Activated CD4-positive, alpha-beta memory T cell treated with anti-CD3 and anti-CD28 coated beads, Interleukin-2, amount 10 ng/mL, durations not matched to agents 7 days and 5 days (primary cell): Measurements from ENCODE around the gene CHM. TPM values are rescaled to one million over a fixed set of nuclear protein-coding genes. Genes with fewer than 3 reads are reported as not detected.

Source experiments
- CTCF ChIA-PET: fragments of 350-600 bp; sonication (Branson Sonifier 250); formaldehyde crosslinking; loops from one replicate; lab custom pipeline; 2021; ENCODE audit warnings: antibody characterized with exemption, inconsistent platforms; lab: Charles Lee
- POLR2A ChIA-PET: fragments of 350-600 bp; sonication (Branson Sonifier 250); formaldehyde crosslinking; loops from one replicate; lab custom pipeline; 2021; ENCODE audit warnings: antibody characterized with exemption; lab: Charles Lee
- DNase-seq: peaks from one replicate; pipeline ENCODE4 v3.0.0-alpha.2; 2020
- H3K27ac Mint-ChIP-seq: one replicate; pipeline ENCODE4 v1.8.0; 2021; ENCODE audit warnings: mild to moderate bottlenecking, mixed read lengths
- H3K27me3 Mint-ChIP-seq: one replicate; pipeline ENCODE4 v1.8.0; 2021; ENCODE audit warnings: mixed read lengths
- H3K36me3 Mint-ChIP-seq: one replicate; pipeline ENCODE4 v1.8.0; 2021; ENCODE audit warnings: low read depth, mixed read lengths
- H3K4me1 Mint-ChIP-seq: one replicate; pipeline ENCODE4 v1.8.0; 2021; ENCODE audit warnings: mixed read lengths
- H3K4me3 Mint-ChIP-seq: one replicate; pipeline ENCODE4 v1.8.0; 2021; ENCODE audit warnings: mild to moderate bottlenecking, mixed read lengths
- H3K9me3 Mint-ChIP-seq: one replicate; pipeline ENCODE4 v1.8.0; 2021; ENCODE audit warnings: mixed read lengths
- total RNA-seq, 2 experiments: library from RNA; stranded (reverse); gene quantifications; one replicate each; pipeline ENCODE4 v1.2.3, GENCODE V29; 2021

The CHM gene, protein sequence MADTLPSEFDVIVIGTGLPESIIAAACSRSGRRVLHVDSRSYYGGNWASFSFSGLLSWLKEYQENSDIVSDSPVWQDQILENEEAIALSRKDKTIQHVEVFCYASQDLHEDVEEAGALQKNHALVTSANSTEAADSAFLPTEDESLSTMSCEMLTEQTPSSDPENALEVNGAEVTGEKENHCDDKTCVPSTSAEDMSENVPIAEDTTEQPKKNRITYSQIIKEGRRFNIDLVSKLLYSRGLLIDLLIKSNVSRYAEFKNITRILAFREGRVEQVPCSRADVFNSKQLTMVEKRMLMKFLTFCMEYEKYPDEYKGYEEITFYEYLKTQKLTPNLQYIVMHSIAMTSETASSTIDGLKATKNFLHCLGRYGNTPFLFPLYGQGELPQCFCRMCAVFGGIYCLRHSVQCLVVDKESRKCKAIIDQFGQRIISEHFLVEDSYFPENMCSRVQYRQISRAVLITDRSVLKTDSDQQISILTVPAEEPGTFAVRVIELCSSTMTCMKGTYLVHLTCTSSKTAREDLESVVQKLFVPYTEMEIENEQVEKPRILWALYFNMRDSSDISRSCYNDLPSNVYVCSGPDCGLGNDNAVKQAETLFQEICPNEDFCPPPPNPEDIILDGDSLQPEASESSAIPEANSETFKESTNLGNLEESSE
- 10 to 100 TPM; 16.1 to 16.2 TPM for total RNA-seq

DNA sequence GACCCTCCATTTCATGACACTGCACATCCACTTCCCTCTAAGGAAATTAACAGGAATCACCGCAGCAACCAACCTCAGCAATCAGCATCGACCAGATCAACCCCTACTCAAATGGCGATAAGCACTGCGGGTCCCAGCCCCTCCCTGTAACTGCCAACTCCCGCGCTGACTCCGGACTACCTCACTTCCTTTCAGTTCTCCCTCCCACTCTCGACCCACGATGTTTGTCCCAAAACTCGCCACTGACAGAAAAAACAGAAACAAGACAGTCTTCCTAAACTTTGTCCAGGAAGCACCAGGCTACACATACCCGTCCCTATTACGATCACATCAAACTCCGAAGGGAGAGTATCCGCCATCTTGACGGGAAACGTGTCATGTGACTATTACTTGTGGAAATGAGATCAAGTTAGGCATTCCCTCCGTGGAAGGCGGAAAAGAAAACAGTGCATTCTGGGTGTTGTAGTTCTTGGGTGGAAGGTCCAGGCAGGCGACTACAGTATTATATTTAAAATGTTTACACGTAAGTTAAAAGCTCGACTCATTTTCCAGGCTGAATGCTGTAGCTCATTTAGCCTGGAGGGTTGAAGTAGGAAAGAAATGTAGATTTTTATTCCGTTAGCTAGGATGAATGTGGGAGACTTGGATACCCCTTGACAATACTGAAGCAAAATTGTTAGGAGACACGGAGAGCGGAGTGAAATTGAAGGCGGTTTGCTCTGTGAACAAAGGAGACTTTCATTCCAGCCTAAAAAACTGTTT is at the start of gene CHM:
Gene CHM, minus strand, starts transcription at position 385 of the 762 bp plus-strand sequence. Its CDS starts 26 bp downstream, at position 359.
- H3K27ac Mint-ChIP-seq = no peak within 1 kb of the TSS
- H3K36me3 Mint-ChIP-seq = peaks cover 3% of the 10 kb centered on the region
- H3K9me3 Mint-ChIP-seq = no peaks in the 10 kb centered on the region
- H3K4me3 Mint-ChIP-seq = peak within 1 kb of the TSS; percentile 12
- ChIA-PET POLR2A (interaction anchor here (0.6 kb wide), 1 partner anchor 9 kb away, joined by 3 read pairs; no protein-coding TSS in a partner anchor), CTCF (no interaction called here)
- peak; percentile 64 for DNase-seq
- peaks cover 8% of the 10 kb centered on the region for H3K4me1 Mint-ChIP-seq
- H3K27me3 Mint-ChIP-seq = peaks cover 6% of the 10 kb centered on the region

DNA sequence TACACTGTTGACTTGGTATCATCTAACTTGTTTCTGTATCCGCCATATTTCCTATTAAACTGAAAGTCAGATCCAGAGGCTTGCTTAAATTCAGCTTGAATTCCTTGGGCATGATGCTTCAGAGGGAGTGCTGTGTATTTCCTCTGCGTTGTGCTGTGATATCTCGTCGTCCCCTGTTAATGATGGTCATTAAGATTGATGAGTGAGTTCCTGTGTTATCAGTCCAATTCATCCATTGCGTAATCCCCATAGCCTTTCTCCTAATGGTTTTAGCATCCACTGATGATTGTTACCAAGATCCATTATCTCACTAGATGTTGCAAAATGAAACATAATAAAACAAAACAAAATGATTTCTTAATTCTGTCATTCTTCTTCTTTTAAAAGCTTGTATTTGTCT is 31.3 kb upstream of the CHM start:
- no peak for DNase-seq
- Mint-ChIP-seq H3K36me3 (no peaks in the 10 kb centered on the region), H3K4me3 (no peak overlapping the region), H3K27me3 (no peaks in the 10 kb centered on the region), H3K27ac (no peak overlapping the region), H3K9me3 (no peaks in the 10 kb centered on the region), H3K4me1 (no peaks in the 10 kb centered on the region)
- CTCF ChIA-PET = no interaction called here
- POLR2A ChIA-PET = no interaction called here

DNA sequence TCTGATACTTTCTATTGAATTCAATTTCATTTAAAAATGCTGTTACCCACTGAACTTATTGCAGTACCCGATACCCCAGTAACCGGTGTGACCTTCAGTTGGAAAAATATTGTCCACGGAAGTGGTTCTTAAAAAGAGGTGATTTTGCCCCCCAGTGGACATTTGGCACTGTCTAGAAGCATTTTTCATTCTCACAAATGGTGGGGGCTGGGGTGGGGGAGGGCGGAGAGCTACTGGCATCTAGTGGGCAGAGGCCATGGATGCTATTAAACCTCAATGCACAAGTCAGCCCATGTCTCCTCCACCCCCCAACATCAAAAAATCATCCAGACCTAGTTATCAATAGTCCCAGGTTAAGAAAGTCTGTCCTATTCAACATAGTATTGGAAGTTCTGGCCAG is 19.6 kb upstream of the CHM start:
- Mint-ChIP-seq H3K9me3 (no peaks in the 10 kb centered on the region), H3K4me3 (no peak overlapping the region), H3K36me3 (no peaks in the 10 kb centered on the region), H3K27ac (no peak overlapping the region), H3K27me3 (no peaks in the 10 kb centered on the region), H3K4me1 (no peaks in the 10 kb centered on the region)
- no peak for DNase-seq
- ChIA-PET POLR2A (no interaction called here), CTCF (no interaction called here)

DNA sequence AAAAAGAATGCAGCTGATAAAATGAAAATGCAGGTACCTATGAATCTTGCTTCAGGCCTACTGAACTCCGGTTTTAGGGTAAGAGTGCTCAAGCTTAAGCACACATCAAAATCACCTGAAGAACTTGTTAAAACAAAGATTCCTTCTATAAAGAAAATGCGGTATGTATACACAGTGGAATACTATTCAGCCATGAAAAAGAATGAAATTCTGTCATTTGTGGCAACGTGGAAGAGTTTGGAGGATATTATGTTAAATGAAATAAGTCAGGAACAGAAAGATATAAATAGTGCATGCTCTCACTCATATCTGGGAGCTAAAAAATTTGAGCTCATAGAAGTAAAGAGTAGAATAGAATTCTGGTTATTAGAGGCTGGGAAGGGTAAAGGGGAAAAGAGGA is 14.0 kb upstream of the CHM start:
- no peaks in the 10 kb centered on the region for H3K4me1 Mint-ChIP-seq
- H3K36me3 Mint-ChIP-seq = no peaks in the 10 kb centered on the region
- H3K4me3 Mint-ChIP-seq = no peak overlapping the region
- no peaks in the 10 kb centered on the region for H3K9me3 Mint-ChIP-seq
- H3K27ac Mint-ChIP-seq = no peak overlapping the region
- ChIA-PET CTCF (no interaction called here), POLR2A (no interaction called here)
- H3K27me3 Mint-ChIP-seq = no peaks in the 10 kb centered on the region
- DNase-seq = no peak

DNA sequence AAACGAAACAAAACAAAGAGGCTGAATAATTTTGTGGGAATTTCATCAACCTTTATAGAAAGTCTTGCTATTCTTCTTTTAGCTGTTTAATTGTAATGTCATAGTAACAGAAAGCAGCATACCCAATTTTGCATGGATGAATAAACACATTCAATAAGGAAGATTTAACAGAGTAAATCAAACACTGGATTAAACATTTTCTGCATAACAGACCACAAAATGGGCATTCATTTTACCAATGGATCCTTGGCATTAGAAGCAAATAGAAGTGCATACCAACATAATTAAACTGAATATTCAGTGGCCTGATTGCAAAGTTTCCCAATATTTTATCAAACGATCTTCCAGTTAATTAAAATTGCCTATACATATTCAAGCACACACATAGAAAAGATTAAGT is 4.4 kb upstream of the CHM start:
- no peak overlapping the region for H3K27ac Mint-ChIP-seq
- no peak overlapping the region for H3K4me3 Mint-ChIP-seq
- H3K4me1 Mint-ChIP-seq = peaks cover 2% of the 10 kb centered on the region
- no peaks in the 10 kb centered on the region for H3K36me3 Mint-ChIP-seq
- H3K9me3 Mint-ChIP-seq = no peaks in the 10 kb centered on the region
- H3K27me3 Mint-ChIP-seq = peaks cover 6% of the 10 kb centered on the region
- CTCF ChIA-PET = no interaction called here
- DNase-seq = no peak
- POLR2A ChIA-PET = no interaction called here

GRCh38 chrX:86047936-86048280 is 550 bp upstream of the CHM start:
- peaks cover 6% of the 10 kb centered on the region for H3K27me3 Mint-ChIP-seq
- H3K27ac Mint-ChIP-seq = no peak overlapping the region
- peaks cover 3% of the 10 kb centered on the region for H3K36me3 Mint-ChIP-seq
- ChIA-PET CTCF (no interaction called here), POLR2A (interaction anchor here (0.6 kb wide), 1 partner anchor 9 kb away, joined by 3 read pairs; no protein-coding TSS in a partner anchor)
- H3K4me3 Mint-ChIP-seq = no peak overlapping the region
- DNase-seq = no peak
- peaks cover 8% of the 10 kb centered on the region for H3K4me1 Mint-ChIP-seq
- no peaks in the 10 kb centered on the region for H3K9me3 Mint-ChIP-seq

GRCh38 chrX:86044216-86044615 is 3.1 kb downstream of the CHM start:
- Mint-ChIP-seq H3K9me3 (no peaks in the 10 kb centered on the region), H3K4me3 (no peak overlapping the region), H3K4me1 (peaks cover 8% of the 10 kb centered on the region), H3K27ac (no peak overlapping the region), H3K36me3 (peaks cover 8% of the 10 kb centered on the region), H3K27me3 (peaks cover 3% of the 10 kb centered on the region)
- DNase-seq = no peak
- ChIA-PET CTCF (no interaction called here), POLR2A (no interaction called here)

DNA sequence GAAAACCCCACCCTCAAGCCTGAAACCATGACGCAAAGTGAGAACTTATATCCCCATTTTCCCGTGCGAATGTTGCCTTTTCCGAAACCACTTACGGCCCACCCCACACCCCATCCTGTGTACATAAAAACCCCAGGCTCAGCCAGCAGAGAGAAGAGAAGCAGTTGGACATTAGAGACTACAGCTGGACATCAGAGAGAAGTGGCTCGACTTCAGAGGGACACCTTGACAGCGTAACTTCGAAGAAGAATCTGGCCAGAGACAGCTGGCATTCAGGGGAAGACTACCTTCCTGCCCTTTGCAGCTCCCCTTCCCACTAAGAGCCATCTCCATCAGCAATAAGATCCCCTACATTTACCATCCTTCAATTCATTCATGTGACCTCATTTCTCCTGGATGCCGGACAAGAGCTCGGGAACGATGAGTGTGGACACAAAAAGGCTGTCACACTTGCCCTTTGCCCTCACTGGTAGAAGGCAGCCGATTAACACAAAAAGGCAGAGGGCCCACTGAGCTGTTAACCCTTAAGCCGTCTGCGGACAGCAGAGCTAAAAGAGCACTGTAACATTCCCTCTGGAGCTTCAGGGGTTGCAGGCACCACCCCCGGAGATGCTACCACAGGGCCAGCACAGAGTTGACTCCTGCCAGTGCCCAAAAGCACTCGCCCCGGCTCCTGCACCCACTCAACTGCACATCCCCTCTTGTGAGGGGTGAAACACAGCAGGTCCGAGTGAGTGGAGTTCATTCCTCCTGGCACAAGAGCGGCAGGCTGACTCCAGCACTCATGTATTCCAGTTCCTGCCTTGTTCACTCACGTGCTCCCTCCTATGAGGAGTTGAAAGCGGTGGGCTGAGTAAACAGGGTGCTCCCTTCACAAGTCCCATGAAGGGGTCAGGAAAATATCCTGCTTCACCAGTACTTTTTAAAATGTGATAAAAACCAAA is 7.5 kb downstream of the CHM start:
- Mint-ChIP-seq H3K4me1 (no peaks in the 10 kb centered on the region), H3K9me3 (no peaks in the 10 kb centered on the region), H3K27me3 (no peaks in the 10 kb centered on the region), H3K27ac (no peak overlapping the region), H3K36me3 (peaks cover 14% of the 10 kb centered on the region), H3K4me3 (no peak overlapping the region)
- CTCF ChIA-PET = no interaction called here
- no peak for DNase-seq
- POLR2A ChIA-PET = no interaction called here

GRCh38 chrX:86033385-86033784 is 14.0 kb downstream of the CHM start:
- Mint-ChIP-seq H3K4me3 (no peak overlapping the region), H3K27me3 (no peaks in the 10 kb centered on the region), H3K27ac (no peak overlapping the region), H3K4me1 (peaks cover 2% of the 10 kb centered on the region), H3K36me3 (peaks cover 11% of the 10 kb centered on the region), H3K9me3 (no peaks in the 10 kb centered on the region)
- ChIA-PET POLR2A (no interaction called here), CTCF (no interaction called here)
- DNase-seq = no peak

GRCh38 chrX:86028681-86029080 is 18.7 kb downstream of the CHM start:
- H3K9me3 Mint-ChIP-seq = no peaks in the 10 kb centered on the region
- H3K27ac Mint-ChIP-seq = no peak overlapping the region
- ChIA-PET POLR2A (no interaction called here), CTCF (no interaction called here)
- H3K36me3 Mint-ChIP-seq = no peaks in the 10 kb centered on the region
- no peaks in the 10 kb centered on the region for H3K4me1 Mint-ChIP-seq
- H3K4me3 Mint-ChIP-seq = no peak overlapping the region
- no peaks in the 10 kb centered on the region for H3K27me3 Mint-ChIP-seq
- no peak for DNase-seq

- H3K9me3 Mint-ChIP-seq = no peaks in the 10 kb centered on the region
- no peak for DNase-seq
- no peak overlapping the region for H3K27ac Mint-ChIP-seq
- H3K27me3 Mint-ChIP-seq = no peaks in the 10 kb centered on the region
- no peak overlapping the region for H3K4me3 Mint-ChIP-seq
- H3K4me1 Mint-ChIP-seq = no peaks in the 10 kb centered on the region
- H3K36me3 Mint-ChIP-seq = peaks cover 3% of the 10 kb centered on the region
- ChIA-PET POLR2A (no interaction called here), CTCF (no interaction called here)
These were observed 23.5 kb downstream of the CHM start for GRCh38 chrX:86023811-86024210.

GRCh38 chrX:86021652-86022289 is 25.6 kb downstream of the CHM start:
- POLR2A ChIA-PET = no interaction called here
- H3K27ac Mint-ChIP-seq = no peak overlapping the region
- H3K36me3 Mint-ChIP-seq = peaks cover 13% of the 10 kb centered on the region
- H3K4me1 Mint-ChIP-seq = no peaks in the 10 kb centered on the region
- H3K9me3 Mint-ChIP-seq = no peaks in the 10 kb centered on the region
- H3K4me3 Mint-ChIP-seq = no peak overlapping the region
- no peak for DNase-seq
- H3K27me3 Mint-ChIP-seq = no peaks in the 10 kb centered on the region
- CTCF ChIA-PET = no interaction called here
